Cardiac muscle cell (in vitro differentiated cells and primary cell): Measurements from ENCODE around the gene STRBP. TPM values are rescaled to one million over a fixed set of nuclear protein-coding genes. Genes with fewer than 3 reads are reported as not detected.
A peak's percentile ranks its signal among the peaks of the same experiment; 100 is the strongest.

Experiments
- DNase-seq, 2 donors: peaks; one replicate each; pipeline versions ENCODE4 v3.0.0 to v3.0.0-alpha.2; 2010 to 2017; ENCODE audit warnings: low read depth in 1 of 2, low spot score in 1 of 2
- H3K27ac ChIP-seq: fragments of 200-600 bp; sonication (generic); 2 replicates; pipeline ENCODE4 v1.5.1; 2016
- H3K27me3 ChIP-seq: fragments of 200-600 bp; sonication (generic); 2 replicates; pipeline ENCODE4 v1.6.0; 2016; ENCODE audit warnings: control low read depth
- H3K36me3 ChIP-seq: fragments of 200-600 bp; sonication (generic); 2 replicates; pipeline ENCODE4 v1.5.1; 2016; ENCODE audit warnings: control low read depth
- H3K4me1 ChIP-seq: fragments of 200-600 bp; sonication (generic); 2 replicates; pipeline ENCODE4 v1.8.1; 2017; ENCODE audit warnings: low read depth, mild to moderate bottlenecking, mixed run types
- H3K4me3 ChIP-seq: fragments of 200-600 bp; sonication (generic); 2 replicates; pipeline ENCODE4 v1.5.1; 2016; ENCODE audit warnings: mild to moderate bottlenecking
- H3K9me3 ChIP-seq: fragments of 200-600 bp; sonication (generic); 2 replicates; pipeline ENCODE4 v1.5.1; 2017; ENCODE audit warnings: low read depth, mild to moderate bottlenecking, control low read depth
- CTCF ChIP-seq: IDR thresholded peaks from 2 replicates; pipeline ENCODE4 v1.5.1; 2012; ENCODE audit warnings: low read depth, mild to moderate bottlenecking, low read length
- polyA plus RNA-seq: library from polyadenylated mRNA; unstranded; fragments of >200 nt; fragmentation: Nextera tagmentation; extraction: Ambion mirVana; gene quantifications from 2 replicates; pipeline ENCODE4 v1.2.1, GENCODE V29; 2016
- total RNA-seq: library from RNA; depleted of rRNA; stranded (reverse); fragments of >200 nt; gene quantifications from 2 replicates; pipeline ENCODE4 v1.2.3, GENCODE V29; 2016

STRBP gene
- total and polyA plus RNA-seq, 2 experiments from 2014 or later: 34.1 to 42.9 TPM

GRCh38 chr9:123165813-123166212, 102.6 kb downstream of the STRBP start:
- DNase-seq: no peak
- Histone ChIP-seq H3K4me3 (no peak overlapping the region), H3K36me3 (no peaks in the 10 kb centered on the region), H3K4me1 (no peaks in the 10 kb centered on the region), H3K27ac (no peak overlapping the region), H3K27me3 (no peaks in the 10 kb centered on the region), H3K9me3 (no peaks in the 10 kb centered on the region)
- no peak for TF ChIP-seq CTCF

GRCh38 chr9:123164285-123164684, 104.1 kb downstream of the STRBP start:
- no peaks in the 10 kb centered on the region for H3K27me3 ChIP-seq
- no peak for DNase-seq
- no peaks in the 10 kb centered on the region for H3K9me3 ChIP-seq
- H3K27ac ChIP-seq: no peak overlapping the region
- TF ChIP-seq CTCF: no peak
- H3K4me3 ChIP-seq: no peak overlapping the region
- no peaks in the 10 kb centered on the region for H3K36me3 ChIP-seq
- no peaks in the 10 kb centered on the region for H3K4me1 ChIP-seq

- Histone ChIP-seq H3K9me3 (no peaks in the 10 kb centered on the region), H3K36me3 (no peaks in the 10 kb centered on the region), H3K4me1 (no peaks in the 10 kb centered on the region), H3K27me3 (no peaks in the 10 kb centered on the region), H3K27ac (no peak overlapping the region), H3K4me3 (no peak overlapping the region)
- DNase-seq: no peak
- no peak for TF ChIP-seq CTCF
Observed at GRCh38 chr9:123162791-123163345, 105.5 kb downstream of the STRBP start.

GRCh38 chr9:123162360-123162759, 106.0 kb downstream of the STRBP start:
- no peak for TF ChIP-seq CTCF
- Histone ChIP-seq H3K27ac (no peak overlapping the region), H3K9me3 (no peaks in the 10 kb centered on the region), H3K4me1 (no peaks in the 10 kb centered on the region), H3K4me3 (no peak overlapping the region), H3K36me3 (no peaks in the 10 kb centered on the region), H3K27me3 (no peaks in the 10 kb centered on the region)
- no peak for DNase-seq

- no peaks in the 10 kb centered on the region for H3K9me3 ChIP-seq
- no peak overlapping the region for H3K4me3 ChIP-seq
- no peaks in the 10 kb centered on the region for H3K27me3 ChIP-seq
- no peak for TF ChIP-seq CTCF
- no peak overlapping the region for H3K27ac ChIP-seq
- H3K4me1 ChIP-seq: no peaks in the 10 kb centered on the region
- H3K36me3 ChIP-seq: no peaks in the 10 kb centered on the region
- DNase-seq: peak in 1 of 2 donors; percentile 31
Observed at GRCh38 chr9:123157221-123157620, 111.2 kb downstream of the STRBP start.
